Keratinocyte (primary cell): ENCODE measurements around the gene GDAP2. TPM values are rescaled to one million over a fixed set of nuclear protein-coding genes. Genes with fewer than 3 reads are reported as not detected.

Experiments
- DNase-seq: peaks from one replicate; pipeline ENCODE4 v3.0.0-alpha.2; 2011; ENCODE audit warnings: low read depth, missing footprints, low spot score
- FAIRE-seq: peaks from 2 replicates; lab custom pipeline; 2011; peaks lifted over from hg19 to GRCh38; lab: Jason Lieb, UNC
- H2AFZ ChIP-seq: 2 replicates; pipeline ENCODE4 v1.6.0; 2012; ENCODE audit warnings: low read length, control low read depth, inconsistent platforms; ENCODE audit not compliant: control insufficient read depth
- H3K27ac ChIP-seq: 2 replicates; pipeline ENCODE4 v1.5.1; 2011; ENCODE audit warnings: low read length; ENCODE audit not compliant: control insufficient read depth, insufficient read depth
- H3K27me3 ChIP-seq: 3 replicates; pipeline ENCODE4 v1.6.0; 2011; ENCODE audit warnings: low read length; ENCODE audit not compliant: control insufficient read depth, insufficient read depth; ENCODE audit errors: extremely low read depth
- H3K36me3 ChIP-seq, 2 experiments: 2 replicates in 1 of 2; 3 replicates in 1 of 2; pipeline ENCODE4 v1.5.1; 2011; ENCODE audit warnings: low read length in 2 of 2, mild to moderate bottlenecking in 1 of 2; ENCODE audit not compliant: control insufficient read depth in 2 of 2, insufficient read depth in 2 of 2; ENCODE audit errors: extremely low read depth in 1 of 2
- H3K4me1 ChIP-seq: 3 replicates; pipeline ENCODE4 v1.5.1; 2011; ENCODE audit warnings: low read length; ENCODE audit not compliant: control insufficient read depth, insufficient read depth; ENCODE audit errors: extremely low read depth
- H3K4me2 ChIP-seq: 3 replicates; pipeline ENCODE4 v1.6.0; 2011; ENCODE audit warnings: low read depth, low read length; ENCODE audit not compliant: control insufficient read depth, insufficient read depth; ENCODE audit errors: extremely low read depth
- H3K4me3 ChIP-seq, 3 experiments: fragments of 200-600 bp in 1 of 3; sonication (generic) in 1 of 3; 2 replicates in 2 of 3; 3 replicates in 1 of 3; pipeline ENCODE4 v1.5.1; 2011 to 2016; ENCODE audit warnings: low read length in 3 of 3, mild to moderate bottlenecking in 3 of 3, control low read depth in 2 of 3, inconsistent platforms in 1 of 3, low read depth in 1 of 3, mixed read lengths in 1 of 3, mixed run types in 1 of 3, moderate library complexity in 1 of 3; ENCODE audit not compliant: control insufficient read depth in 2 of 3, insufficient read depth in 2 of 3; ENCODE audit errors: extremely low read depth in 1 of 3
- H3K79me2 ChIP-seq: 2 replicates; pipeline ENCODE4 v1.6.0; 2012; ENCODE audit warnings: low read length; ENCODE audit not compliant: control insufficient read depth, insufficient read depth
- H3K9ac ChIP-seq: 3 replicates; pipeline ENCODE4 v1.6.0; 2011; ENCODE audit warnings: low read length; ENCODE audit not compliant: control insufficient read depth, insufficient read depth; ENCODE audit errors: extremely low read depth
- H3K9me1 ChIP-seq: 3 replicates; pipeline ENCODE4 v1.6.0; 2011; ENCODE audit warnings: low read length; ENCODE audit not compliant: control insufficient read depth, insufficient read depth; ENCODE audit errors: extremely low read depth
- H3K9me3 ChIP-seq: 2 replicates; pipeline ENCODE4 v1.5.1; 2012; ENCODE audit warnings: low read depth, low read length; ENCODE audit not compliant: control insufficient read depth
- H4K20me1 ChIP-seq: 3 replicates; pipeline ENCODE4 v1.6.0; 2011; ENCODE audit warnings: low read length; ENCODE audit not compliant: control insufficient read depth, insufficient read depth; ENCODE audit errors: extremely low read depth
- EZH2 ChIP-seq: IDR thresholded peaks from one replicate; pipeline ENCODE4 v1.6.1; 2012; ENCODE audit warnings: inconsistent platforms, mild to moderate bottlenecking, low read length, moderate library complexity
- dilution Hi-C: fragments of 300-500 bp; cut with MboI; formaldehyde crosslinking; loops from one replicate; pipeline ENCODE4 v1.7.0; 2020; ENCODE audit warnings: low sequenced_read_pairs; ENCODE audit not compliant: extremely low pct_ligation_motif_present
- polyA plus RNA-seq, 5 experiments: library from polyadenylated mRNA; depleted of rRNA in 3 of 5; stranded (reverse) in 3 of 5; stranded (forward) in 1 of 5; unstranded in 1 of 5; fragments of >200 nt; gene quantifications; 1 replicate in 1 of 5; 2 replicates in 3 of 5; 3 replicates in 1 of 5; pipeline versions ENCODE4 v1.2.1 to v1.2.3, GENCODE V29; 2011 to 2012; ENCODE audit warnings: missing spikeins in 2 of 5, low read depth in 1 of 5, low replicate concordance in 1 of 5
- TF ChIP-seq, protein P1 (sequence below), 3 experiments: IDR thresholded peaks in 1 of 3; conservative IDR thresholded peaks in 1 of 3; optimal IDR thresholded peaks in 1 of 3; 2 replicates in 2 of 3; 3 replicates in 1 of 3; pipeline versions ENCODE3 to v1.5.1; 2011; ENCODE audit warnings: low read length in 3 of 3, mild to moderate bottlenecking in 3 of 3, moderate library complexity in 2 of 3, control low read depth in 1 of 3, inconsistent platforms in 1 of 3; ENCODE audit not compliant: insufficient read depth in 2 of 3; ENCODE audit errors: extremely low read depth in 1 of 3

Gene GDAP2
- polyA plus RNA-seq, 1 donor (not counting 4 experiments of a cell fraction or from before 2014, with no cell fraction given) = 15.7 TPM

DNA sequence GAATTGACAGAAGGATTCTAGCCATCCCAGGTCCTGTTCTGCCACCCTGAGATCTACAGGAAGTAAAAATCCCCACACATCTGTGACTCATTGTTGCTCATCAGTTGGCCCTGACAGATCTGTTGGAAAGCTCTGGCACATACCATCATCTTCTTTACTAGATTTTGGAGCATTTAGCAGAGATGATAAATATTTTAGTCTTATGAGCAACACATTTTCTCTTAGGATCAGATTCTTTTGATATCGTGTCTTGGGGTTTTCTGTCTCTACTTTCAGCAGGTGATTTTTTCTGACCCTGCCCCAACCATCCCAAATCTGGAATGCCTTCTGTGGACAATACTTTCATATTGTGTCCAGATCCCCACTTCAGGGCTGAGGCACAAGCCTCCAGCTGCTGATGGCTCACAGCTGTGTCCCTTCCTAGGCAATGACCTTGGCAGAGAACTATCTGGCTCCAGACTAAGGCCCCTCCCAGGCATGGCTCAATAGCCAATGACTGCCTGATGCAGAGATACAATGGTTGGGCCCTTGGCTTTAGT, 102.8 kb downstream of the GDAP2 start:
- Histone ChIP-seq H3K27ac (peak overlapping the region; percentile 38), H3K36me3 (no peaks in the 10 kb centered on the region), H3K9ac (no peak overlapping the region), H4K20me1 (no peaks in the 10 kb centered on the region), H2AFZ (no peak overlapping the region), H3K9me3 (no peaks in the 10 kb centered on the region), H3K4me1 (peaks cover 40% of the 10 kb centered on the region), H3K27me3 (no peaks in the 10 kb centered on the region), H3K4me3 (no peak overlapping the region), H3K79me2 (no peaks in the 10 kb centered on the region), H3K4me2 (peak overlapping the region; percentile 49), H3K9me1 (no peaks in the 10 kb centered on the region)
- dilution Hi-C loops = no loop called here
- no peak for TF ChIP-seq EZH2
- TF ChIP-seq, protein P1, sequence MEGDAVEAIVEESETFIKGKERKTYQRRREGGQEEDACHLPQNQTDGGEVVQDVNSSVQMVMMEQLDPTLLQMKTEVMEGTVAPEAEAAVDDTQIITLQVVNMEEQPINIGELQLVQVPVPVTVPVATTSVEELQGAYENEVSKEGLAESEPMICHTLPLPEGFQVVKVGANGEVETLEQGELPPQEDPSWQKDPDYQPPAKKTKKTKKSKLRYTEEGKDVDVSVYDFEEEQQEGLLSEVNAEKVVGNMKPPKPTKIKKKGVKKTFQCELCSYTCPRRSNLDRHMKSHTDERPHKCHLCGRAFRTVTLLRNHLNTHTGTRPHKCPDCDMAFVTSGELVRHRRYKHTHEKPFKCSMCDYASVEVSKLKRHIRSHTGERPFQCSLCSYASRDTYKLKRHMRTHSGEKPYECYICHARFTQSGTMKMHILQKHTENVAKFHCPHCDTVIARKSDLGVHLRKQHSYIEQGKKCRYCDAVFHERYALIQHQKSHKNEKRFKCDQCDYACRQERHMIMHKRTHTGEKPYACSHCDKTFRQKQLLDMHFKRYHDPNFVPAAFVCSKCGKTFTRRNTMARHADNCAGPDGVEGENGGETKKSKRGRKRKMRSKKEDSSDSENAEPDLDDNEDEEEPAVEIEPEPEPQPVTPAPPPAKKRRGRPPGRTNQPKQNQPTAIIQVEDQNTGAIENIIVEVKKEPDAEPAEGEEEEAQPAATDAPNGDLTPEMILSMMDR (optimal IDR thresholded peaks at IDR 0.05 in 1 of 3, IDR thresholded peaks at IDR 0.05 in 1 of 3, conservative IDR thresholded peaks at IDR 0.05 in 1 of 3; ENCODE audit: extremely low read depth in 1 of 3, insufficient read depth in 2 of 3, low read length in 3 of 3) = no peak
- DNase-seq (peak; percentile 83), FAIRE-seq (peak; percentile 78)

DNA sequence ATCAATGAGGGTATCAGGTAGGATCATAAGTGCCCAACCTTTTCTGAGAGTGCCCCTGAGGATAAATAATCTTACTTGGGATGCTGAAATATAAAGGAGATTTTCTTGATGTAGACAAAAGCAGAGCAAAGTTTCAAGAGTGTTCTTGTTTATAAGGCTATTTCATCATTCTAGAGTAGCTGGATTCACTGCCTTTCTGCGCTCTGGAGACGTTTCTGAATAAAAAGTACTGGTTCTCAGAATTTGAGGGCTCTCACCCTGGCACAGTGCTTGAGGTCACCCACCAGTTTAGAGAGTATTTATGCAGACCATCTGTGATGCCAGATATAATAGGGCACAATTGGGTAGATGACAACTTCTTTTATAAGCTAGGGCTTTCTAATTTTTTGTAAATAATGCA, 103.3 kb downstream of the GDAP2 start:
- dilution Hi-C loops = no loop called here
- H3K4me2 ChIP-seq = peak overlapping the region; percentile 18
- H3K27ac ChIP-seq = no peak overlapping the region
- DNase-seq = no peak
- H4K20me1 ChIP-seq = no peaks in the 10 kb centered on the region
- peaks cover 45% of the 10 kb centered on the region for H3K4me1 ChIP-seq
- no peak for FAIRE-seq
- H3K9me1 ChIP-seq = no peaks in the 10 kb centered on the region
- no peak overlapping the region for H3K4me3 ChIP-seq
- TF ChIP-seq, protein P1 (optimal IDR thresholded peaks at IDR 0.05 in 1 of 3, IDR thresholded peaks at IDR 0.05 in 1 of 3, conservative IDR thresholded peaks at IDR 0.05 in 1 of 3; ENCODE audit: extremely low read depth in 1 of 3, insufficient read depth in 2 of 3, low read length in 3 of 3) = no peak
- TF ChIP-seq EZH2 = no peak
- H3K9me3 ChIP-seq = no peaks in the 10 kb centered on the region
- no peaks in the 10 kb centered on the region for H3K79me2 ChIP-seq
- H3K27me3 ChIP-seq = no peaks in the 10 kb centered on the region
- H2AFZ ChIP-seq = no peak overlapping the region
- H3K36me3 ChIP-seq = no peaks in the 10 kb centered on the region
- no peak overlapping the region for H3K9ac ChIP-seq
